K562 (cell line): ENCODE data around the gene CLCN6. TPM values are rescaled to one million over a fixed set of nuclear protein-coding genes. Genes with fewer than 3 reads are reported as not detected.

Experiments used
- C11orf30 ChIP-seq: fragments of 450-650 bp; IDR thresholded peaks from 2 replicates; pipeline ENCODE4 v1.6.1; 2016; ENCODE audit warnings: low read depth, mild to moderate bottlenecking
- EZH2 ChIP-seq: IDR thresholded peaks from 2 replicates; pipeline ENCODE4 v1.6.1; 2012; ENCODE audit warnings: low read depth, mild to moderate bottlenecking, inconsistent platforms, low read length, borderline replicate concordance
- HDAC1 ChIP-seq, 2 experiments: fragments of 450-650 bp; IDR thresholded peaks; 2 replicates each; pipeline ENCODE4 v1.6.1; 2016 to 2017; ENCODE audit warnings: inconsistent platforms in 1 of 2, mild to moderate bottlenecking in 1 of 2, moderate library complexity in 1 of 2
- KDM5B ChIP-seq: fragments of 200-600 bp; sonication (generic); IDR thresholded peaks from 2 replicates; pipeline ENCODE4 v1.6.1; 2012; ENCODE audit warnings: low read depth, mild to moderate bottlenecking, moderate library complexity, low read length, control low read depth, inconsistent platforms; ENCODE audit not compliant: insufficient replicate concordance
- MAFF ChIP-seq: IDR thresholded peaks from 2 replicates; pipeline ENCODE4 v1.6.1; 2012; ENCODE audit warnings: low read length, improper control_type of control experiment
- NFE2 ChIP-seq: IDR thresholded peaks from 2 replicates; pipeline ENCODE4 v1.6.1; 2014; ENCODE audit warnings: antibody characterized with exemption, low read depth
- NR4A1 ChIP-seq, 2 experiments: fragments of 250-450 bp in 1 of 2; fragments of 450-650 bp in 1 of 2; sonication (Bioruptor Pico) in 1 of 2; IDR thresholded peaks; 2 replicates each; pipeline versions ENCODE4 v1.4.0 to v1.6.1; 2016 to 2020; ENCODE audit warnings: mild to moderate bottlenecking in 2 of 2, missing compliant biosample characterization in 1 of 2, missing genetic modification characterization in 1 of 2, moderate library complexity in 1 of 2
- PML ChIP-seq: IDR thresholded peaks from 2 replicates; pipeline ENCODE4 v1.6.1; 2012; ENCODE audit warnings: low read length, inconsistent platforms
- ZNF184 ChIP-seq: sonication (generic); formaldehyde crosslinking; IDR thresholded peaks from 2 replicates; pipeline ENCODE4 v1.5.0; 2020; ENCODE audit warnings: missing genetic modification reagents
- ZNF695 ChIP-seq: fragments of 450-650 bp; formaldehyde crosslinking; IDR thresholded peaks from 2 replicates; pipeline ENCODE4 v1.4.0; 2020; ENCODE audit warnings: mild to moderate bottlenecking, moderate library complexity
- polyA plus RNA-seq, 8 experiments: library from polyadenylated mRNA; depleted of rRNA in 4 of 8; stranded (reverse) in 5 of 8; unstranded in 3 of 8; fragments of >200 nt; fragmentation: Nextera tagmentation in 2 of 8; fragmentation: Illumina TruSeq in 1 of 8; extraction: Ambion mirVana in 2 of 8; extraction: Trizol in 1 of 8; gene quantifications; 2 replicates each; pipeline versions ENCODE4 v1.2.1 to v1.2.3, GENCODE V29; 2011 to 2014; ENCODE audit warnings: inconsistent platforms in 1 of 8, missing spikeins in 1 of 8
- total RNA-seq, 7 experiments: library from RNA; depleted of rRNA in 6 of 7; stranded (reverse); fragments of >200 nt in 6 of 7; fragmentation: Illumina TruSeq in 2 of 7; extraction: Trizol in 2 of 7; gene quantifications; 2 replicates each; pipeline versions ENCODE4 v1.2.1 to v1.2.3, GENCODE V29; 2011 to 2021; ENCODE audit warnings: low replicate concordance in 1 of 7
- TF ChIP-seq, protein P1 (sequence below), 2 experiments: fragments of 450-650 bp; IDR thresholded peaks; 2 replicates each; pipeline ENCODE4 v1.6.1; 2018; ENCODE audit warnings: mild to moderate bottlenecking in 2 of 2, low read depth in 1 of 2; ENCODE audit not compliant: partially characterized antibody in 2 of 2
- TF ChIP-seq, protein P2 (sequence below): fragments of 450-650 bp; IDR thresholded peaks from 2 replicates; pipeline ENCODE4 v1.6.1; 2016; ENCODE audit warnings: borderline replicate concordance
- TF ChIP-seq, protein P3 (sequence below): sonication (generic); formaldehyde crosslinking; IDR thresholded peaks from 2 replicates; pipeline ENCODE4 v1.8.0; 2022; ENCODE audit warnings: mild to moderate bottlenecking, missing genetic modification reagents
- TF ChIP-seq, protein P4 (sequence below): fragments of 450-650 bp; IDR thresholded peaks from one replicate; pipeline ENCODE4 v1.6.1; 2018; ENCODE audit warnings: mild to moderate bottlenecking, moderate library complexity; ENCODE audit not compliant: partially characterized antibody

The CLCN6 gene
- total and polyA plus RNA-seq, 9 of the 15 experiments (the other 6 are each of a cell fraction or from before 2014, with no cell fraction given) = 2.0 to 21.8 (median 13.6) TPM

DNA sequence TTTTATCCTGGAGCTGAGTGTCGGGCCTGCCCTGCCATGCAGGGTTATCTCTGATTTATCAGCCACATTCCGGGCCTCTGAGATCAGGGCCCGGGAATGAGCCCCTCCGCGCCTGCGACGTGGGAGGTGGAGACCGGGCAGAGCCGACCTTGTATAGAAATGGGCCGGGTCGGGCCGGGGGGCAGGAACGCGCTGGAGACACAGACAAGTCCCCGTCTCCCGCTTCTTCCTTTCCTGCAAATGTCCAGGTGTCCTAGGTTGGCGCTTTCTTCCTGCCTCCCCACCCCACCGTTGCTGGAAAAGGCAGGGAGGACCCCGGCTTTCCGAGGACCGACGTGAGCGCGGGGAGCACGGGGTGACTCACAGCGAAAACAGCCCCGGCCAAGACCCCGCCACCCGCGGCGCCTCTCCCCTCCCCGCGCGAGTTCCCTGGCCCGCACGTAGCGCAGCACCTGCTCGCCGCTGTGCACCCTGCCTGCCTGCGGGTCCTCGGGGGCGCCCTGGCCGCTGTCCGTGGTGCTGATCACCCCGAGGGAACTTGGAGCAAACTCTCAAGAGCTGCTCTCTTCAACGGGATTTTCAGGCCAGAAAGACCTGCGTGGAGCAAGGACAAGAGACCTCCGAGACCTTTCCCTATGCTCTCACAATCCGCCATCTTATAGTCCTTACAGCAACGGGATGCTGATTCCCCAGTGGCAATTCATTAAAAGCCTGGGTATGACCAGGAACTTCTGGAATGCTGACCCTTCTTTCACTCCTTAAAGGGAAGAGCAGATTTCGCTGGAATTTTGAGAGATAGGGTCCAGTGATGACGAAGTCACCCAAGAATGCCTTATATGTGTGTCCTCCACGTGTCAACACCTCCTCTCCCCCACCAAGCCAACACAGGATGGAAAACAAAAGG lies 53.2 kb downstream of the CLCN6 start (continued):
- TF ChIP-seq, protein P1, sequence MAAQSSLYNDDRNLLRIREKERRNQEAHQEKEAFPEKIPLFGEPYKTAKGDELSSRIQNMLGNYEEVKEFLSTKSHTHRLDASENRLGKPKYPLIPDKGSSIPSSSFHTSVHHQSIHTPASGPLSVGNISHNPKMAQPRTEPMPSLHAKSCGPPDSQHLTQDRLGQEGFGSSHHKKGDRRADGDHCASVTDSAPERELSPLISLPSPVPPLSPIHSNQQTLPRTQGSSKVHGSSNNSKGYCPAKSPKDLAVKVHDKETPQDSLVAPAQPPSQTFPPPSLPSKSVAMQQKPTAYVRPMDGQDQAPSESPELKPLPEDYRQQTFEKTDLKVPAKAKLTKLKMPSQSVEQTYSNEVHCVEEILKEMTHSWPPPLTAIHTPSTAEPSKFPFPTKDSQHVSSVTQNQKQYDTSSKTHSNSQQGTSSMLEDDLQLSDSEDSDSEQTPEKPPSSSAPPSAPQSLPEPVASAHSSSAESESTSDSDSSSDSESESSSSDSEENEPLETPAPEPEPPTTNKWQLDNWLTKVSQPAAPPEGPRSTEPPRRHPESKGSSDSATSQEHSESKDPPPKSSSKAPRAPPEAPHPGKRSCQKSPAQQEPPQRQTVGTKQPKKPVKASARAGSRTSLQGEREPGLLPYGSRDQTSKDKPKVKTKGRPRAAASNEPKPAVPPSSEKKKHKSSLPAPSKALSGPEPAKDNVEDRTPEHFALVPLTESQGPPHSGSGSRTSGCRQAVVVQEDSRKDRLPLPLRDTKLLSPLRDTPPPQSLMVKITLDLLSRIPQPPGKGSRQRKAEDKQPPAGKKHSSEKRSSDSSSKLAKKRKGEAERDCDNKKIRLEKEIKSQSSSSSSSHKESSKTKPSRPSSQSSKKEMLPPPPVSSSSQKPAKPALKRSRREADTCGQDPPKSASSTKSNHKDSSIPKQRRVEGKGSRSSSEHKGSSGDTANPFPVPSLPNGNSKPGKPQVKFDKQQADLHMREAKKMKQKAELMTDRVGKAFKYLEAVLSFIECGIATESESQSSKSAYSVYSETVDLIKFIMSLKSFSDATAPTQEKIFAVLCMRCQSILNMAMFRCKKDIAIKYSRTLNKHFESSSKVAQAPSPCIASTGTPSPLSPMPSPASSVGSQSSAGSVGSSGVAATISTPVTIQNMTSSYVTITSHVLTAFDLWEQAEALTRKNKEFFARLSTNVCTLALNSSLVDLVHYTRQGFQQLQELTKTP (IDR thresholded peaks at IDR 0.05; ENCODE audit: low read depth in 1 of 2, partially characterized antibody in 2 of 2) = peak in 1 of 2 experiments; percentile 94
- TF ChIP-seq ZNF695 (CRISPR knock-in tag) = no peak
- no peak for TF ChIP-seq ZNF184 (CRISPR knock-in tag)
- TF ChIP-seq, protein P2, sequence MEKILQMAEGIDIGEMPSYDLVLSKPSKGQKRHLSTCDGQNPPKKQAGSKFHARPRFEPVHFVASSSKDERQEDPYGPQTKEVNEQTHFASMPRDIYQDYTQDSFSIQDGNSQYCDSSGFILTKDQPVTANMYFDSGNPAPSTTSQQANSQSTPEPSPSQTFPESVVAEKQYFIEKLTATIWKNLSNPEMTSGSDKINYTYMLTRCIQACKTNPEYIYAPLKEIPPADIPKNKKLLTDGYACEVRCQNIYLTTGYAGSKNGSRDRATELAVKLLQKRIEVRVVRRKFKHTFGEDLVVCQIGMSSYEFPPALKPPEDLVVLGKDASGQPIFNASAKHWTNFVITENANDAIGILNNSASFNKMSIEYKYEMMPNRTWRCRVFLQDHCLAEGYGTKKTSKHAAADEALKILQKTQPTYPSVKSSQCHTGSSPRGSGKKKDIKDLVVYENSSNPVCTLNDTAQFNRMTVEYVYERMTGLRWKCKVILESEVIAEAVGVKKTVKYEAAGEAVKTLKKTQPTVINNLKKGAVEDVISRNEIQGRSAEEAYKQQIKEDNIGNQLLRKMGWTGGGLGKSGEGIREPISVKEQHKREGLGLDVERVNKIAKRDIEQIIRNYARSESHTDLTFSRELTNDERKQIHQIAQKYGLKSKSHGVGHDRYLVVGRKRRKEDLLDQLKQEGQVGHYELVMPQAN = peak; percentile 35; the same call in 1 of the 2 replicates
- TF ChIP-seq MAFF = no peak
- TF ChIP-seq HDAC1 (IDR thresholded peaks at IDR 0.05) = peak in 1 of 2 experiments; percentile 84; a peak in 2 of 4 replicates
- TF ChIP-seq, protein P3, sequence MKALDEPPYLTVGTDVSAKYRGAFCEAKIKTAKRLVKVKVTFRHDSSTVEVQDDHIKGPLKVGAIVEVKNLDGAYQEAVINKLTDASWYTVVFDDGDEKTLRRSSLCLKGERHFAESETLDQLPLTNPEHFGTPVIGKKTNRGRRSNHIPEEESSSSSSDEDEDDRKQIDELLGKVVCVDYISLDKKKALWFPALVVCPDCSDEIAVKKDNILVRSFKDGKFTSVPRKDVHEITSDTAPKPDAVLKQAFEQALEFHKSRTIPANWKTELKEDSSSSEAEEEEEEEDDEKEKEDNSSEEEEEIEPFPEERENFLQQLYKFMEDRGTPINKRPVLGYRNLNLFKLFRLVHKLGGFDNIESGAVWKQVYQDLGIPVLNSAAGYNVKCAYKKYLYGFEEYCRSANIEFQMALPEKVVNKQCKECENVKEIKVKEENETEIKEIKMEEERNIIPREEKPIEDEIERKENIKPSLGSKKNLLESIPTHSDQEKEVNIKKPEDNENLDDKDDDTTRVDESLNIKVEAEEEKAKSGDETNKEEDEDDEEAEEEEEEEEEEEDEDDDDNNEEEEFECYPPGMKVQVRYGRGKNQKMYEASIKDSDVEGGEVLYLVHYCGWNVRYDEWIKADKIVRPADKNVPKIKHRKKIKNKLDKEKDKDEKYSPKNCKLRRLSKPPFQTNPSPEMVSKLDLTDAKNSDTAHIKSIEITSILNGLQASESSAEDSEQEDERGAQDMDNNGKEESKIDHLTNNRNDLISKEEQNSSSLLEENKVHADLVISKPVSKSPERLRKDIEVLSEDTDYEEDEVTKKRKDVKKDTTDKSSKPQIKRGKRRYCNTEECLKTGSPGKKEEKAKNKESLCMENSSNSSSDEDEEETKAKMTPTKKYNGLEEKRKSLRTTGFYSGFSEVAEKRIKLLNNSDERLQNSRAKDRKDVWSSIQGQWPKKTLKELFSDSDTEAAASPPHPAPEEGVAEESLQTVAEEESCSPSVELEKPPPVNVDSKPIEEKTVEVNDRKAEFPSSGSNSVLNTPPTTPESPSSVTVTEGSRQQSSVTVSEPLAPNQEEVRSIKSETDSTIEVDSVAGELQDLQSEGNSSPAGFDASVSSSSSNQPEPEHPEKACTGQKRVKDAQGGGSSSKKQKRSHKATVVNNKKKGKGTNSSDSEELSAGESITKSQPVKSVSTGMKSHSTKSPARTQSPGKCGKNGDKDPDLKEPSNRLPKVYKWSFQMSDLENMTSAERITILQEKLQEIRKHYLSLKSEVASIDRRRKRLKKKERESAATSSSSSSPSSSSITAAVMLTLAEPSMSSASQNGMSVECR (CRISPR knock-in tag) = peak; percentile 98
- TF ChIP-seq NR4A1 (CRISPR knock-in tag; IDR thresholded peaks at IDR 0.05) = no peak
- TF ChIP-seq NR4A1 (tag; IDR thresholded peaks at IDR 0.05) = 0 out of 2 replicates have a peak, but pooled peaks have one; percentile 21
- no peak for TF ChIP-seq PML
- TF ChIP-seq NFE2 = no peak
- no peak for TF ChIP-seq EZH2
- TF ChIP-seq, protein P4, sequence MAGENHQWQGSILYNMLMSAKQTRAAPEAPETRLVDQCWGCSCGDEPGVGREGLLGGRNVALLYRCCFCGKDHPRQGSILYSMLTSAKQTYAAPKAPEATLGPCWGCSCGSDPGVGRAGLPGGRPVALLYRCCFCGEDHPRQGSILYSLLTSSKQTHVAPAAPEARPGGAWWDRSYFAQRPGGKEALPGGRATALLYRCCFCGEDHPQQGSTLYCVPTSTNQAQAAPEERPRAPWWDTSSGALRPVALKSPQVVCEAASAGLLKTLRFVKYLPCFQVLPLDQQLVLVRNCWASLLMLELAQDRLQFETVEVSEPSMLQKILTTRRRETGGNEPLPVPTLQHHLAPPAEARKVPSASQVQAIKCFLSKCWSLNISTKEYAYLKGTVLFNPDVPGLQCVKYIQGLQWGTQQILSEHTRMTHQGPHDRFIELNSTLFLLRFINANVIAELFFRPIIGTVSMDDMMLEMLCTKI = no peak
- no peak for TF ChIP-seq C11orf30
- TF ChIP-seq KDM5B = no peak
